Mesothelial cell of epicardium (in vitro differentiated cells): ENCODE data around the gene POLR1B. TPM values are rescaled to one million over a fixed set of nuclear protein-coding genes. Genes with fewer than 3 reads are reported as not detected.
"Not testable (repeated sequence)": the region's sequence is repeated elsewhere in the genome, so short reads cannot be mapped to it uniquely, and the experiment has no call there.

Experiments used
- DNase-seq, 2 experiments: peaks; one replicate each; pipeline ENCODE4 v3.0.0; 2021; ENCODE audit warnings: low spot score in 2 of 2; ENCODE audit not compliant: unreplicated experiment in 2 of 2
- H3K27ac Mint-ChIP-seq: 2 replicates; pipeline ENCODE4 v1.8.0; 2021; ENCODE audit warnings: mixed read lengths
- H3K27me3 Mint-ChIP-seq: 2 replicates; pipeline ENCODE4 v1.8.0; 2021; ENCODE audit warnings: low read depth, mixed read lengths
- H3K36me3 Mint-ChIP-seq: 2 replicates; pipeline ENCODE4 v1.8.0; 2021; ENCODE audit warnings: mixed read lengths
- H3K4me1 Mint-ChIP-seq: 2 replicates; pipeline ENCODE4 v1.8.0; 2021; ENCODE audit warnings: mixed read lengths
- H3K4me3 Mint-ChIP-seq: 2 replicates; pipeline ENCODE4 v1.8.0; 2021; ENCODE audit warnings: mild to moderate bottlenecking, moderate library complexity, mixed read lengths
- H3K9me3 Mint-ChIP-seq: 2 replicates; pipeline ENCODE4 v1.8.0; 2021; ENCODE audit warnings: mixed read lengths
- total RNA-seq: library from RNA; stranded (reverse); gene quantifications from 3 replicates; pipeline ENCODE4 v1.2.1, GENCODE V29; 2021
- TF ChIP-seq, protein P1 (sequence below): fragments of 200-600 bp; sonication (generic); IDR thresholded peaks from one replicate; pipeline ENCODE4 v1.5.0; 2021; ENCODE audit warnings: antibody characterized with exemption; ENCODE audit not compliant: unreplicated experiment

The POLR1B gene
- total RNA-seq, 1 donor from 2014 or later, result 28.3 TPM

DNA sequence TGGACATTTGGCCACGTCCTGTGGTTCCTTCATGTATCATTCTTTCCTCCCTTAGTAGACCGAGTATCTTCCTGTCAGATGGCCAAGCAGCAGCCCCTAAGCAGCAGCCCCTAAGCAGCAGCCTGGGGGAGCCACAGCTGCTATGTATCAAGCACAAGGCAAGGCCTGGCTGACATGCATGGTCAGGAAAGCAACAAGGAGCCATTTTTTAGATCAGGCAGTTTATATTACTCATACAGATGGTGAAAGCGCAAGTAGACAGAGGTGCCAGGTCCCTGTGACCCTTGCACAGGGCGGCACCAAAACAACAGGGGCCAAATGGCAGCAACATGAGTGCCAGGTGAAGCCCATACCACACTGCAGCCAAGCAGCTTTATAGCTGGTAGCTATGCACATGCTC lies 64.3 kb downstream of the POLR1B start:
- H3K27ac Mint-ChIP-seq, result no peak overlapping the region
- no peak for DNase-seq

DNA sequence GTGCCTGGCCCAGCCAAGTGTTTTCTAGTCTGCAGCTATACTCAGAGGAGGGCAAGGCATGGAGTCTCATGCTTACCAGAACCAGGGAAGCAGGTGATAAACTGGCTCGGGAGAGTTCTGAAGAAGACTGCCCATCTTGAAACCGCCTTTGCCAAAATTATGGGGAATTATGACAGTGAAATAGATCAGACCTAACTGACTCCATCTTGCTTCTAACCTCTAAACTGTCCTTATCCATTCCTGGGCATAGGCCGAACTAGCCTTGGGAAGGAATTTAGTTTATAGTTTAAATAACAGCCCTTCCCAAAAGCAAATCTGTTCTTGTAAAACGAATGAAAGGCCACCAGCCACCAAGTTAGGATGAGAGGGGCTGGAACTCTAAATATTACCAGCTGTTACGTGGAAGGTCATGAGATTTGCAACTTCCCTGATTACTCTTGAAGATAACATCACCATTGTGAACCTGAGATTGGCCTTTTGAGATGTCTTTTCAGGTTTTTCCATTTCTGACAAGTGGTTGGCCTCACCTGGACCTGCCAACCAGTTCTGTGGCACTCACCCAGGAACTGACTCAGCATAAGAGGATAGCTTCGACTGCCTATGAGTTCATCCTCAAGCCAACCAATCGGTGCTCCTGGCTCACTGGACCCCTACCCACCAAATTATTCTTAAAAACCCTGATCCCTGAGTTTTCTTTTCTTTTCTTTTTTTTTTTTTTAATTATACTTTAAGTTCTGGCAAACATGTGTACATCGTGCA lies 65.6 kb downstream of the POLR1B start:
- Mint-ChIP-seq H3K4me3 (no peak overlapping the region), H3K4me1 (no peaks in the 10 kb centered on the region), H3K27ac (no peak overlapping the region), H3K9me3 (peaks cover 11% of the 10 kb centered on the region), H3K27me3 (peaks cover 22% of the 10 kb centered on the region), H3K36me3 (no peaks in the 10 kb centered on the region)
- no peak for DNase-seq
- TF ChIP-seq, protein P1, sequence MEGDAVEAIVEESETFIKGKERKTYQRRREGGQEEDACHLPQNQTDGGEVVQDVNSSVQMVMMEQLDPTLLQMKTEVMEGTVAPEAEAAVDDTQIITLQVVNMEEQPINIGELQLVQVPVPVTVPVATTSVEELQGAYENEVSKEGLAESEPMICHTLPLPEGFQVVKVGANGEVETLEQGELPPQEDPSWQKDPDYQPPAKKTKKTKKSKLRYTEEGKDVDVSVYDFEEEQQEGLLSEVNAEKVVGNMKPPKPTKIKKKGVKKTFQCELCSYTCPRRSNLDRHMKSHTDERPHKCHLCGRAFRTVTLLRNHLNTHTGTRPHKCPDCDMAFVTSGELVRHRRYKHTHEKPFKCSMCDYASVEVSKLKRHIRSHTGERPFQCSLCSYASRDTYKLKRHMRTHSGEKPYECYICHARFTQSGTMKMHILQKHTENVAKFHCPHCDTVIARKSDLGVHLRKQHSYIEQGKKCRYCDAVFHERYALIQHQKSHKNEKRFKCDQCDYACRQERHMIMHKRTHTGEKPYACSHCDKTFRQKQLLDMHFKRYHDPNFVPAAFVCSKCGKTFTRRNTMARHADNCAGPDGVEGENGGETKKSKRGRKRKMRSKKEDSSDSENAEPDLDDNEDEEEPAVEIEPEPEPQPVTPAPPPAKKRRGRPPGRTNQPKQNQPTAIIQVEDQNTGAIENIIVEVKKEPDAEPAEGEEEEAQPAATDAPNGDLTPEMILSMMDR, result no peak

More for the DNA sequence above, 64.3 kb downstream of the POLR1B start:
- Mint-ChIP-seq H3K4me3 (no peak overlapping the region), H3K36me3 (no peaks in the 10 kb centered on the region), H3K9me3 (peaks cover 11% of the 10 kb centered on the region), H3K27me3 (peaks cover 15% of the 10 kb centered on the region), H3K4me1 (no peaks in the 10 kb centered on the region)
- TF ChIP-seq, protein P1, result no peak

DNA sequence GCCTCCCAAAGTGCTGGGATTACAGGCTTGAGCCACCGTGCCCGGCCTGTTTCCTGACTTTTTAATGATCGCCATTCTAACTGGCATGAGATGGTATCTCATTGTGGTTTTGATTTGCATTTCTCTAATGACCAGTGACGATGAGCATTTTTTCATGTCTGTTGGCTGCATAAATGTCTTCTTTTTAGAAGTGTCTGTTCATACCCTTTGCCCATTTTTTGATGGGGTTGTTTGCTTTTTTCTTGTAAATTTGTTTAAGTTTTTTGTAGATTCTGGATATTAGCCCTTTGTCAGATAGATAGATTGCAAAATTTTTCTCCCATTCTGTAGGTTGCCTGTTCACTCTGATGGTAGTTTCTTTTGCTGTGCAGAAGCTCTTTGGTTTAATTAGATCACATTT lies 67.1 kb downstream of the POLR1B start:
- DNase-seq, H3K4me3 Mint-ChIP-seq, H3K36me3 Mint-ChIP-seq, H3K27ac Mint-ChIP-seq, H3K4me1 Mint-ChIP-seq: not testable (repeated sequence)
- Mint-ChIP-seq H3K27me3 (peaks cover 23% of the 10 kb centered on the region), H3K9me3 (peaks cover 16% of the 10 kb centered on the region)

DNA sequence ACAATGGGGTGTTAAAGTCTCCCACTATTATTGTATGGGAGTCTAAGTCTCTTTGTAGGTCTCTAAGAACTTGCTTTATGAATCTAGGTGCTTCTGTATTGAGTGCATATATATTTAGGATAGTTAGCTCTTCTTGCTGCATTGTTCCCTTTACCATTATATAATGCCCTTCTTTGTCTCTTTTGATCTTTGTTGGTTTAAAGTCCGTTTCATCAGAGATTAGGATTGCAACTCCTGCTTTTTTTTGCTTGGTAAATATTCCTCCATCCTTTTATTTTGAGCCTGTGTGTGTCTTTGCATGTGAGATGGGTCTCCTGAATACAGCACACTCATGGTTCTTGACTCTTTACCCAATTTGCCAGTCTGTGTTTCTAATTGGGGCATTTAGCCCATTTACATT lies 70.0 kb downstream of the POLR1B start:
- not testable (repeated sequence) for H3K4me3 Mint-ChIP-seq, H3K27ac Mint-ChIP-seq, DNase-seq, H3K36me3 Mint-ChIP-seq, H3K4me1 Mint-ChIP-seq
- peaks cover 16% of the 10 kb centered on the region for H3K9me3 Mint-ChIP-seq
- H3K27me3 Mint-ChIP-seq, result peaks cover 23% of the 10 kb centered on the region

DNA sequence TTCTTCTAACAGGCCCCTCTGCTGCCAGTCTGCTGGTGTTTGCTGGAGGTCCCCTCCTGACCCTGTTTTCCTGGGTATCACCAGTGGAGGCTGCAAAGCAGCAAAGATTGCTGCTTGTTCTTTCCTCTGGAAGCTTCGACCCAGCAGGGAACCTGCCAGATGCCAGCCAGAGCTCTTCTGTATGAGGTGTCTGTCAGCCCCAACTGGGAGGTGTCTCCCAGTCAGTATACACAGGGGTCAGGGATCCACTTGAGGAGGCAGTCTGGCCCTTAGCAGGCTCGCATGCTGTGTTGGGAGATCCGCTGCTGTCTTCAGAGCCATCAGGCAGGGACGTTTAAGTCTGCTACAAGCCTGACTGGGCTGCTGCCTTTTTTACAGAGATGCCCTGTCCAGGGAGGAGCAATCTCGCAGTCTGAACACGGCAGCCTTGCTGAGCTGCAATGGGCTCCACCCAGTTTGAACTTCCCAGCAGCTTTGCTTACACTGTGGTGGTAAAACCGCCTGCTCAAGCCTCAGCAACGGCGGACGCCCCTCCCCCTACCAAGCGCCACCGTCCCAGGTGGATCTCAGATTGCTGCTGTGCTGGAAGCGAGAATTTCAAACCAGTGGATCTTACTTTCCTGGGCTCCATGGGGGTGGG lies 72.1 kb downstream of the POLR1B start:
- Mint-ChIP-seq H3K27ac (no peak overlapping the region), H3K36me3 (no peaks in the 10 kb centered on the region), H3K9me3 (peaks cover 16% of the 10 kb centered on the region), H3K27me3 (peaks cover 23% of the 10 kb centered on the region), H3K4me1 (peaks cover 3% of the 10 kb centered on the region), H3K4me3 (no peak overlapping the region)
- TF ChIP-seq, protein P1, result no peak
- no peak for DNase-seq

DNA sequence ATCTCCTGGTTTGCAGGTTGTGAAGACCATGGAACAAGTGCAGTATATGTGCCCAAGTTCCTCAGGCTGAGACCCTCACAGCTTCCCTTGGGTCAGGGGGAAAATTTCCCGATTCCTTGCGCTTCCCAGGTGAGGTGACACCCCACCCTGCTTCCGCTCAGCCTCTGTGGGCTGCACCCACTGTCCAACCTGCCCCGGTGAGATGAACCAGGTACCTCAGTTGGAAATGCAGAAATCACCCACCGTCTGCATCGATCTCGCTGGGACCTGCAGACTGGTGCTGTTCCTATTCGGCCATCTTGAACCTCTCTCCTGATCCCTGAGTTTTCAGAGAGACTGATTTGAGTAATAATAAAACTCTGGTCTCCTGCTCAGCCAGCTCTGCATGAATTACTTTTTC lies 72.8 kb downstream of the POLR1B start:
- DNase-seq, result no peak
- peaks cover 3% of the 10 kb centered on the region for H3K4me1 Mint-ChIP-seq
- peaks cover 9% of the 10 kb centered on the region for H3K9me3 Mint-ChIP-seq
- TF ChIP-seq, protein P1, result no peak
- no peak overlapping the region for H3K27ac Mint-ChIP-seq
- peaks cover 21% of the 10 kb centered on the region for H3K27me3 Mint-ChIP-seq
- no peaks in the 10 kb centered on the region for H3K36me3 Mint-ChIP-seq
- no peak overlapping the region for H3K4me3 Mint-ChIP-seq

DNA sequence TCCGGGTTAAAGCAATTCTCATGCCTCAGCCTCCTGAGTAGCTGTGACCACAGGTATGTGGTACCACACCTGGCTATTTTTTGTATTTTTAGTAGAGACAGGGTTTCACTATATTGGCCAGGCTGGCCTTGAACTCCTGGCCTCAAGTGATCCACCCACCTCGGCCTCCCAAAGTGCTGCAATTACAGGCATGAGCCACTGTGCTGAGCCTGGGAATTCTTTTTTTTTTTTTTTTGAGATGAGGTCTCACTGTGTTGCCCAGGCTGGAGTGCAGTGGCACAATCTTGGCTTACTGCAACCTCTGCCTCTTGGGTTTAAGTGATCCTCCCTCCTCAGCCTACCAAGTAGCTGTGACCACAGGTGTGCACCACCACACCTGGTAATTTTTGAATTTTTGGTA lies 73.5 kb downstream of the POLR1B start:
- H3K36me3 Mint-ChIP-seq, H3K9me3 Mint-ChIP-seq, H3K4me3 Mint-ChIP-seq, H3K4me1 Mint-ChIP-seq, DNase-seq, H3K27ac Mint-ChIP-seq: not testable (repeated sequence)
- H3K27me3 Mint-ChIP-seq, result peaks cover 14% of the 10 kb centered on the region
